GM21528 (cell line): Measurements from ENCODE around the gene CTBP1.
"Not testable (repeated sequence)": the region's sequence is repeated elsewhere in the genome, so short reads cannot be mapped to it uniquely, and the experiment has no call there.

ENCODE experiments used
- ATAC-seq: cut with Tn5 transposase; IDR thresholded peaks from one replicate; pipeline ENCODE4 v1.9.1; 2021; ENCODE audit warnings: mild to moderate bottlenecking, moderate library complexity; ENCODE audit not compliant: unreplicated experiment, low FRiP score

Gene CTBP1

DNA sequence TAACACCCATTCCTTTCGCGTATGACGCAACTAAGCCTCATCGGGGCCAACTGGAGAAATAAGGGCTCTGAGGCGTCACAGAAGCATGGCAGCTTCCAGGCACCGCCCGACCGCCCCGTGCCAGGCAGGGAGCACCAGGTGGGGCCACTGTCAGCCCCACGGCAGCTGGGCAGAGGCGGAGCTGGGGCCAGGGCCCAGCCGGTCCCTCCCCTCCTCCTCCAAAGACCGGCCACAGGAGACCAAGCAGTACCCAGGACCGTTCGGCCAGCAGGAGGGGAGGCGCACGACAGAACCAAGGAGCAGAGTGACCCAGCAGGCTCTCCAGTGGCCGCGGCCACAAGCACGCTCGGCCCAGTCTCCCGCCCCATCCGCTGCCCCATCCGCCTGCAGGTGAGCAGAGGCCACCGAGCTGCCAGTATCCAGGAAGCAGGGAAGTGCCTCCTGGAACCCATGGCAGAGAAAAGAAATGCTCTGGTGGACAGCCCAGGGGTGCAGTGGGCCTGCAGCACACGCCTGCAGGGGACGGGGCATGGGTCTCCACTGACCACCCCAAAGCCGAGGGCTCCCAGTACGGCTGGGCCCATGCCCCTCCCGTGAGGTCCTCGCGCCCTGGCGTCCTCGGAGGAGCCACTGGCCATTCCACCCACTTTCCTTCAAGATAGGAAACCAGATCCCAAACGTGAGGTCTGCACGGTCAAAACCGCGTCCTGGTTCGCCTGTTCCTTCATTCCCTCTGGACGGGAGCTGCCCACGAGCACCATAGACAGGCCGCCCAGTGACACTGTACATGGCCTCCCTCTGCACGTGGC lies 9.6 kb downstream of the CTBP1 start:
- ATAC-seq: no peak

DNA sequence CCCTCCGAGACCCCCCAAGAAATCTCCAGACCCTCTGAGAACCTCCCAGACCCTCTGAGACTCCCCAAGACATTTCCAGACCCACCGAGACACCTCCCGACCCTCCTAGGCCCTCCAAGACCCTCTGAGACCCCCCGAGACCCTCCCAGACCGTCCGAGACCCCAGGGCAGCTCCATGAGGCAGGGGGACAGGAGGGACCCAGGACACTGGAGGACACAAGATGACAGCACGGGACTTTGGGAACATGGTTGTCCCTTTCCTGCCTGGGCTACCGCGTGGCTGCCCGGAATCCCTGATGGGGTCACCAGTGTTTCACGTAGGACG lies 10.3 kb downstream of the CTBP1 start:
- ATAC-seq: no peak

DNA sequence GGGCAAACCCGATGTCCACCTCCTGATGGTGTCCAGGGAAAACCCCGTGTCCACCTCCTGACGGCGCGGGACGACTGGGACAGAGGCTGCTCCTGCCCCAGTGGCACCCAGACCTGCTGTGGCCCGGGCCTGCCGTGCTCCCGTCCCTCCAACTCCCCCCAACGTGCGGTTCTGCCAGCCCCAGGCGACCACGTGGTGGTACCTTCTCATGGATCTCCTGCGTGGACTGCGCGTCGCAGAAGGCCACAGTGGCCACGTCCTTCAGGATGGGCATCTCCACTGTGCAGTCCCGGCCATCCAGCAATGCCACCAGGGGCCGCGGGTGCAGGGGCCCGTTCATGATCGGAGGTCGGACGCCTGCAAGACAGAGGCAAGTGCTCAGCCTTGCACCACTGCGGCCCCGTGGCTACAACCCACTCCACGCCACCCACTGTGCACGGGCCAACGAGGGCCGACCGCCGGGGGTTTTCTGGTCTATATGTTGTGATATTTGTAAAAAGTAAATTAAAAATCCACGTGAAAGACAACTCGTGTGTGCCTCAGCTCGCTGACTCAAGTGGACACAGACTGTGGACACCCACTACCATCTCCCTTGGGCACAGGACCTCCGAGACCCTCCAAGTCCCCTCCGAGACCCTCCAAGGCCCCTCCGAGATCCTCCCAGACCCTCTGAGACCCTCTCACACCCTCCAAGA lies 10.8 kb downstream of the CTBP1 start:
- no peak for ATAC-seq

DNA sequence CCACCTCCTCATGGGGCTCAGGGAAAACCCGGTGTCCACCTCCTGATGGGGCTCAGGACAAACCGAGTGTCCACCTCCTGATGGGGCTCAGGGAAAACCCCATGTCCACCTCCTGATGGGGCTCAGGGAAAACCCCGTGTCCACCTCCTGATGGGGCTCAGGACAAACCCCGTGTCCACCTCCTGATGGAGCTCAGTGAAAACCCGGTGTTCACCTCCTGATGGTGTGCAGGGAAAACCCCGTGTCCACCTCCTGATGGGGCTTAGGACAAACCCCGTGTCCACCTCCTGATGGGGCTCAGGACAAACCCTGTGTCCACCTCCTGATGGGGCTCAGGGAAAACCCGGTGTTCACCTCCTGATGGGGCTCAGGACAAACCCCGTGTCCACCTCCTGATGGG lies 11.7 kb downstream of the CTBP1 start:
- ATAC-seq: not testable (repeated sequence)

DNA sequence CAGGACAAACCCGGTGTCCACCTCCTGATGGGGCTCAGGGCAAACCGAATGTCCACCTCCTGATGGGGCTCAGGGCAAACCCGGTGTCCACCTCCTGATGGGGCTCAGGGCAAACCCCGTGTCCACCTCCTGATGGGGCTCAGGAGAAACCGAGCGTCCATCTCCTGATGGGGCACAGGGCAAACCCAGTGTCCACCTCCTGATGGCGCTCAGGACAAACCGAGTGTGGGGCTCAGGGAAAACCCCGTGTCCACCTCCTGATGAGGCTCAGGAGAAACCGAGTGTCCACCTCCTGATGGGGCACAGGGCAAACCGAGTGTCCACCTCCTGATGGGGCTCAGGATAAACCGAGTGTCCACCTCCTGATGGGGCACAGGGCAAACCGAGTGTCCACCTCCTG lies 12.1 kb downstream of the CTBP1 start:
- ATAC-seq: not testable (repeated sequence)

DNA sequence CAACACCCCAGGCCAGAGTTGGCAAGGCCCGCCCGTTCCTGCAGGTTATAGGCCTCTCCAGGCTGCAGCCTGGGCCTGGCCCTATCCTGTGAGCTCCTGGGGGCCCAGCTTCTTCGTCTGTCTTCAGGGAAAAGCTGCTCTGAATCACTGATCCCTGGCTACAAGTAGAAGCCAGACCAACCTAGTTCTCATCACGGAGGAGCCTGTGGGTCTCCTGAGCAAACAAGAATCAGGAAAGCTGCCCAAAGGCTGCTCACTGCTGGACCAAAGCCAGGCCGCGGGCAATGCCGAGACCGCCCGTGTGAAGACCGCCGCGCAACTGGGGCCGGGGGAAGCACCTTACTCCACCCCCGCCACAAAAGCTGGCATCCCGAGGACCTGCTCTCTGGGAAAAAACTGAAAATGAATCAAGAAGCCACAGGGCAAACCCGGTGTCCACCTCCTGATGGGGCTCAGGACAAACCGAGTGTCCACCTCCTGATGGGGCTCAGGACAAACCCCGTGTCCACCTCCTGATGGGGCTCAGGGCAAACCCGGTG lies 12.8 kb downstream of the CTBP1 start:
- no peak for ATAC-seq

DNA sequence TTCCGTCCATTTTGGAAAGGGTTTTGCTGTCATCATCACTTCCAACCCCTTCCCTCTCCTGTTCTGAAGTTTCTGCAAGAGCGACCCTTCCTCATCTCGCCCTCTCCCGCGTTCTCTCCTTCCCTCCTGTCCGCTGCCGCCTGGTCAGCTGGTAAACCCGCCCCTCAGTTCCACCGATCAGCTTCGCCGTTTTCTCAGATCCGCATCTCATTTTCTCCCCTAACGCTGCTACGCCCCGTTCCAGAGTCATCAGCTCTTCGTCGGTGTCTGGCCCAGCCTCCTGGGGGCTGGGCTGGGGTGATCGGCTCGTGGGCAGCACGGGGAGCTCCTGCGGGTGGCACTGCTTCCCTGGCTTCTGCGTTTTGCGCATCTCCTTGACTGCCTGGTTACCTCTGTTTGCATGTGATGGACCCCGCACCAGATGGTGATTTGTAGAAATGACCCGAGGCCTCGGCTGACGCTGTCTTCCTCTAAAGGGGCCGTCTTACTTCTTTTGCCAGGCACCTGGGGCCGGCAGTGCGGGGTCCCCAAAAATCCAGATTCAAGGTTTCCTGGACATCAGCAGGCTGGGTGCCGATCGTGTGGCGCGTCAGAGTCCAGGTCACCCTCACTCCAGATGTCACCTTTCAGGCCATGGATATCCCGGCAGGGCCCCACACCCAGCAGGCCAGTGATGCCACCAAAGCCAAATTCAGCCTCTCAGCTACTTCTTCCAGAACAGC lies 13.4 kb downstream of the CTBP1 start:
- ATAC-seq: no peak

DNA sequence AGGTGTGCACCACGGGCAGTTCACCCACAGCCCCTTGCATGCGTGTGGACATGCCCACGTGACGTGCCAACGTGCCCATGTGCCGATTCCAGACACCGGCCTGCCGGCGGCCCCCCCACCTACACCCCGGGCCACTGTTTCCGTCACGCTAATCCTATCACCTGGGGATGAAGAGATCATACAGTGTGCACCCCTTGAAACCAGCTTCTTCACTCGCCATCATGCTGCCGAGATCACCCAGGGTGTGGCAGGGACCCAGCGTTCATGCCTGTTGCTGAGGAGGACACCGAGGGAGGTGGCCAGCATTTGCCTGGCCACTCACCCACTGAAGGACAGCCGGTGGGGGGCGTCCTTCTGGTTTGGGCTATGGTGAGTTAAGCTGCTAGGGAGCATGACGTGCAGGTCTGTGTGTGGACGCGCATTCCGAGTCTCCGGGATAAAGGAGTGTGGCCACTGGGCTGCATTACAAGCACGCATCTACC lies 14.1 kb downstream of the CTBP1 start:
- ATAC-seq: no peak

DNA sequence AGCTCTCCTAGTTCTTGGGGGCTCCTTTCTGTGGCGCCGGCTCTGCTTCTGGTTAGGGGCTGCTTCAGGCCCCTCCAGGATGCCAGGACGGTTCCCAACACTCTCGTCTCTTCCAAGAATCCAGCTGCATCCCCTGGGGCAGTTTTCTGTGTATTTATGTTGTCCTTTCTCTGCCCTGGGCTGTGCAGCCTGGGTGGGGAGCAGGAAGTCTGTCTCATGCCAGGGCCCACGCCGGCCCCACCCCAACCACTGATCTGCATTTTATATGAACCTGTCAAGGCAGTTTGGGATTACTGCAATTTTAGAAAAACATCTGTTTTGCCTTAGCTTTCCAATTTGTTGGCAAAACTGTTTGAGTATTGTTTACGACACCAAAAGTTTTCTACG lies 14.6 kb downstream of the CTBP1 start:
- no peak for ATAC-seq

DNA sequence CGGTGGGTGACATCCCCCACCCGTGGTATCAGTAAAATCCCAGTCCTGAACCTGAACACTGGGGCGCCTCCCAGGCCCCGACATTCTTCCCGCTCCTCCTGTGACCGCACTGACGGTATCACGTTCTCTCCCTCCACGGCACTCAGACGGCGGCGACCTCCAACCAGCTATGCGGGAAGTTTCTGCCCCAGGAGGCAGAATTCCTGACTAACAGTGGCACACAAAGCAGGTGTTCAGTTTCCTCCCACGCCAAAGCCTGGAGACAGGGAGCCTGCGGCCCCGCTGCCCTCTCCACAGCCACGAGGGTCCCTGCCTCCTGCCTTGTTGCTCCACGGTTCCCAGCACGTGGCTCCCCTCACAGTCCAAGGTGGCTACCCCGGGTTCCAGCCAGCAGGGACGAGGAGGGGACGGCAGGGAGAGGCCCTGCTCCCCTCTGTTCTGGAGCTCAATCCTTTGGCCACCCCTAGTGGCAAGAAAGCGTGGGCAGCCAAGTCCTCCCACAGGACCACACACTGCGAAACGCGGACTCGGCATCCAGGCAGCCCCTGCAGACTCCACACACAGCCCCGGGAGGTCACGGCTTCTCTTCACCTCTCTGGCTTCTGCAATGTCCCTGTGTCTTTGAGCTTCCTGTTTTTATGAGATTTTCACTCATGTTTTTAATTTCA lies 15.2 kb downstream of the CTBP1 start:
- ATAC-seq: no peak

DNA sequence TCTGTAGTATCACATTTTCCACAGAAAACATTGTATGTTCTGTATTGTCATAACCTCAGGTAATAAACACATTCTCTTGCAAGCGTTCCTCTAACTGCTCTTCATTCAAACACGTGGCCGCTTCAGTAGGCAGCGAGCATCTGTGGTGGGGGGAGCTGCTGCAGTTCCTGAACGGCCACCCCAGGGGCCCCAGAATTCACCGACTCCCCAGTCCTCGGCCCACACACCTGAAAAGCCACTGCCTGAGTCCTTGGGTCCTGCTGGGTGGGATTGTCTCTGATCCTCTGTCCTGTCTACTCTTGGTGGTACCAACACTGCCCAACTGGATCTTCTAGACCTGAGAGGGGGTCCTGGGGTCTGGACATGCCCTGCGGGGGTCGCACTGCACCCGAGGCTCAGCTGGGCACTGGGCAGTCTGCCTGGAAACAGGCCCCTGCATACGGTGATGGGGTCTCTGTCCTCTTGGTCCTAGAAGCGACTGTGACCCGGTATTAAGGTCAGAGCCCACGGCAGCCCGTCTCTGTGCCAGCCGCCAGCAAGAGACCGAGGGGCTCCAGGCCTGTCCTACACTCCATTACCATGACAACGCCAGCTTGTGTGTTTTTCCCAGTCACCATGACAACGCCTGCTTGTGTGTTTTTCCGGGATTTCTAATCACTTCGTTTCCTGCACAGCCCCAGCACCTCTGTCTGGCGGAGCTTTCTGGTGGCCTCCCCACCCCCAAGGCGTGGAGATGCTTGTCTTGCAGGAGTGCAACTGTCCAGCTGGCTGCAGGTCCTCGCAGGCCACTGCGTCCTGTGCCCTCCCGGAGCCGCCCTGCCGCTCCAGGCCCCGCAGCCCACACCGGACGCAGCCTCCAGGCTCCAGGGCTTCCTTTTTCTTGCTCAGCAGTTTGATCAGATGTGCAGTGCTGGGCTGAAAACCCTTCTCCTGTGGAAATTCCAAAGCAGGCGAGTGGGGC lies 16.0 kb downstream of the CTBP1 start:
- ATAC-seq: no peak

DNA sequence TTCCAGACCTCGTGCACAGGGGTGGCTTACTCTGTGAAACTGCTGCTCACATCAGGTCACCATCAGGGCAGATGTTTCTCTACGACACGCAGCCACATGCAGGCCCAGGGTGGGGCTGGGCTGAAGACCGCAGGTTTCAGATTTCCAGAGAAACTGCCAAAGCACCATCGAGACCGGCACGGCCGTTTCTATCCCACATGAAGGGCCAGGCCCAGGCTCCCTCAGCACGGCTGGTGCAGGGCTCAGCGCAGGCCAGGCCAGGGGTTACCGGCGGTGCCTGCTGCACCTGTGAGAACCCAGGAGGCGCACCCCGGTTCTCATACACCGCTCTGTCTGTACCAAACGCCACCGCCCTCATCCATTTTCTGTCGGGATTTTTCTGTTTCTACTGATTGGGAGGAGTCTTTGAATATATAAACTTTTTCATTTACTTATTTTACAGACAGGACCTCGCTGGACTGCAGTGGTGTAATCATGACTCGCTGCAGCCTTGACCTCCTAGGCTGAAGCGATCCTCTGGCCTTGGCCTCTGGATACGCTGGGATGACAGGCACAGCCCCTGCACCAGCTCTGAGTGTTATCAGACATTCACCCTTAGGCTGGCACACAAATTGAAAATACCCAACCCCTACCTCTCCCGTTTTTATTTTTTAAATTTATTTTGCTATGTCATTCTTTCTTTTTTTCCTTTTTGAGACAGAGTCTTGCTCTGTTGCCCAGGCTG lies 17.1 kb downstream of the CTBP1 start:
- no peak for ATAC-seq

DNA sequence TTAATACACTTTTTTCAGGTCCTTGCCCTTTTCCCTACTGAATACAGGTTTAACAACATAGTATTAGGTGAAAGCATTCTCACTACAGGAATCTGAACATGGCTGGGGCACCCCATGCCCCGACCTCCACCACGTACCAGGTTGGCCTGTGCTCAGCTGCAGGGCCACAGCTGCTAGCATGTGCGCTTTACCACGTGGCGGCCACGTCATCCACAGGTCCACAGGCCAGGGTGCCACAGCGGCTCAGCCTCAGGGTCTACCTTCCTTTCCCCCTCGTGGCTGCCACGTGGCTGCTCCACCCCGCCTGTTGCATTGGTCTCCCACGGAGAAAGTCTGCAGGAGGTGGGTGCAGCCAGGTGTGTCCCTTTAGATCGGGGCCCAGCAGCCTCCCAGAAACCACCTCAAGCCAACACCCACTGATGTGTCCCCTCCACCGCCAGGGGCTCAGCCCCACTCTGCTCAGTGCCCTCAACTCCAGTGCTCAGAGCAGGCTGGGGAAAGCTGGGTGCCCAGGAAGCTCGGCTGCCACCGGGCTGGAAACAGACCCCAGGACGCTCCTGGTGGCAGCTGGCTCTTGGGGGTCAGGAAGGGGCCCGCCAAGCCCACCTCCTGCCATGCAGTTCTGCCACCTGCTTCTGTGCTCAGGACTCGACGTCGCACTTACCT lies 17.8 kb downstream of the CTBP1 start:
- no peak for ATAC-seq

DNA sequence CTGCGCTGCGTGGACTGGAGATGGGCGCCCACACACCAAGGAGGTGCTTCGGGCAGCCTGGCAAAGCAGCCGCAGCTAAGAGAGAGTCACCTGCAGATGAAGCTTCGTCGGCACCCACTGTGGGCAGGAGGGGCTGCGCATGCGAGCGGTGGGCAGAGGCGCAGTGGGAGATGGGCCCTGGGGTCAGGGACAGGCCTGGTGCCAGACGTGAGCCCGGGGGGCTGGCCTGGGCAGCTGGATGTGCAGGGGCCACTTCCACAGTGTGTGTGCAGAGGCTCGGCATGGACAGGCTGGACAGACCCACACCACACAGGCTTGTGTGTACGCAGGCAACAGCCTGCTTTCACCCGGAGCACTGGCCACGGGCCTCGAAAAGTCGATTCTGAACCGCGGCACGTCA lies 18.6 kb downstream of the CTBP1 start:
- ATAC-seq: no peak

DNA sequence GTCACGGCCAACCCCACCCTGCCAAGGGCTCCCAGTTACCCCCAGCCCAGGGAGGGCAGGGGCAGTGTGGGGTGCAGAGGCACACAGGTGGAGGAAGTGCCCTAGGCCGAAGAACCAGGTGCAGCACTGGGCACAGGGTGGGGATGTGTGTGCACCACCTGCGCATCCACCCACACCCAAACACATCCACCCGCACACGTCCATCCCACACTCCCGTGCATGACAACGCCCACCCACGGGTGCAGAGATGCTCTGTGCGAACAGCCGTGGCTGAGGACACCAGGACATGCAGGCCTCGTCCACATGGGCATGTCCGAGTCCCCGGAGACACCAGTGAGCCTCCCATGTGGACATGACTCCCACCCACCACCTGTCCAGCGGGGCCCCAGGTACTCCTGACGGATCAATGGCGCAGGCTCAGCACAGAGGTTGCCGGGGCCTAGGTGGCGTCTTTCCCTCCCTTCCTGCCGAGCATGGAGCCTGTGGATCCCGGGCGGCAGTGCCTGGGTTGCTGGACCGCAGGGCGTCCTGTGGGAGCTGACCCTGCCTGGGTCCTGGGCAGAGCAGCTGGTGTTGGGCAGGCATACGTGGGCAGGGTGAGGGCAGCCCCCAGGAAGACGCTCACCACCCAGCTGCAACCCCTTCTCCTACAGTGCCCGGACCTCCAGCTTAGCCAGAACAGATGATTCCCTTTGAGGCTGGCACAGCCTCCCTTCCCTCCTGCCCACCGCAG lies 19.6 kb downstream of the CTBP1 start:
- no peak for ATAC-seq

DNA sequence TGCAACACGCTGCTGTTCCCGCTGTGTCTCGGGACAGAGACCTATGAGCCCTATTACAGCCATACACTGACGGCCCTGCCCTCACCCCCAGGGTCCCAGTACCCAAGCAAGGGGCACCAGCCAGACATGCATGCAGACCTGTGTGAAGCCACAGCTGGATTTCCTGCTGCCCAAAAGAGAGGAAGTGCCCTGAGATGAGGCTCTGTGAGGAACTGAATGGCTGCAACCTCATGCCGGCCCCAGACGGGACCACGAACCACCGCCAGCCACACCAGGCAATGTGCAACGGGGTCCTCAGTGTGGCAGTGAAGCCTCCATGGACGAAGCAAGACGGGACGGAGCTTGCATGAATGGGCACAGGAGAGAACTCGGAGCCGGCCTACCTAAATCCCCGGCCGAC lies 21.1 kb downstream of the CTBP1 start:
- ATAC-seq: no peak

DNA sequence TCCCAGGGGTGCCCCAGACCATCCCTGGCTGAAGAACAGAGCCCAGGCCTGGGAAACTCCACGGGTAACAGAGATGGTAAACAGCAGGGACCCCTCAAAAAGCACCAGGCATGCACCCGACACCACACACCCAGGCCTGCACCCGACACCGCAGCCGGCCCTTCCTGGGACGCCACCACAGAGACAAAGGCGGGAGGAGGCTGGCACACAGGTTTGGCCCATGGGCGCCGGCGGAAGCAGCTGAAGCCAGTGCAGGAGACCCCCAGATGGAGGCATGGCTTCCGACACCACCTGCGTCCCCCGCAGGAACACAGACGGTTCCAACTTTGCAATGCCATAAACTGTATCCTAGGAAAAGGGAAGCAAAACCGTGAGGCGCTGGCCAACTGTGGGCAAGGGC lies 22.3 kb downstream of the CTBP1 start:
- no peak for ATAC-seq

DNA sequence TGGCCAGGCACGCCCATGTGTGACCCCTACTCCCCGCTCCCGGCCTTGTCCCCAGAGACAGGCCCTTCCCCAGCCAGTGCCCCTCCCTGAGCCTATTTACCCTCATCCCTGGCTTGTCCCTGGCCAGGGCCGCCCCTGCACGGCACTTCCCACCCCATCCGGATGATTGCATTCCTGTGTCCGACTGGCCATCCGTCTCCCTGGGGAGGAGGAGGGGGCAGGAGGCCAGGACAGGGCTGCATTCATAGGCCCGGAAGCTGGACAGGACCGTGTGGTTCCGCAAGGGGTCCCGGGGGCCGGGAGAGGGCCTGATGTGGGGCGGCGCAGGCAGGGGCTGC lies 22.8 kb downstream of the CTBP1 start:
- no peak for ATAC-seq
